ENCODE data around the gene FGF14. TPM values are rescaled to one million over a fixed set of nuclear protein-coding genes. Genes with fewer than 3 reads are reported as not detected.

The FGF14 gene
- total and polyA plus RNA-seq, 8 donors: 0.42 to 2.4 (median 1.1) TPM

DNA sequence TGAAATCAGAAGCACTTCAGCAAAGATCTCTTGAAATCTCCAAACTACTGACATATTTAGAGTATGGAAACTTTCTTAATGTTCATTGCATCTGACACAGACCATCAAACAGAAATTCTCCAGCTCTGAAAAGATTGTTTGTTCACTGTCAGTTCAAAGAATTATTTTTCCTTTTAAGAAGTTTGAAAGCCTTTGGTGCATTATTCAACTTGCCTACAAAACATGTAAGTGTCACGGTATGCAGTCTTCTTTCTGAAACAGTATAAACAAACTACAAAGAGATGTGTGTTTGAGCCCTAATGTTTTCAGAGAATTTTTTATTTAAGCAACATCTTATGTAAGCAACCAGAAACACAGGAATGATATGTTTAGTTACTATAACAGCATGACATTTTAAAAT is 125.4 kb downstream of the FGF14 start:
- H3K36me3 ChIP-seq: no peaks in the 10 kb centered on the region
- intact Hi-C loops (cut with DNase I): no loop called here
- ATAC-seq (no peak), DNase-seq (no peak), FAIRE-seq (no peak)
- H3K27ac ChIP-seq: no peak overlapping the region
- TF ChIP-seq CTCF (IDR thresholded peaks at IDR 0.05): no peak
- no peaks in the 10 kb centered on the region for H3K27me3 ChIP-seq
- H3K4me3 ChIP-seq: no peak overlapping the region
- H3K4me1 ChIP-seq: no peaks in the 10 kb centered on the region
- H3K9me3 ChIP-seq: no peaks in the 10 kb centered on the region
- 38 to 56% methylated on average over 1 of the region's 1 CpG for WGBS, 2 donors

DNA sequence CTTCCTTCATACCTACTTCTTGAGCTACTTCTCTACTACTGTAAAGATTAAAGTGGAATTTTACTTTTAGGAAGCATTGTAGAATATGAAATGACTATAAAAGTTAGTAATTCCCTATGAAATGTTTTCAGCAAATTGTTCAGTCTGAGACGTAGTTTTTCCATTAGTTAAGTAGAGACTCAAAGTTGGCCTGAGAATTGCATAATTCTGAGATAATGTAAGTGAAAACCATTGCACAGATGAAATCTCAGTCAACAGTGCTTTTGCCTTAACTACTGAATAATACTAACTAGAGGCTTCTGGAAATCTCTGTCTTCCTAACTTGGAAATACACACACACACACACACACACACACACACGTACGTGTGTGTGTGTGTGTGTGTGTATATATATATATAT is 125.9 kb downstream of the FGF14 start:
- WGBS, 2 donors: 28 to 47% methylated on average over 3 of the region's 3 CpGs
- H3K4me1 ChIP-seq: no peaks in the 10 kb centered on the region
- no peaks in the 10 kb centered on the region for H3K9me3 ChIP-seq
- no peak for TF ChIP-seq CTCF (IDR thresholded peaks at IDR 0.05)
- H3K36me3 ChIP-seq: no peaks in the 10 kb centered on the region
- intact Hi-C loops (cut with DNase I): no loop called here
- FAIRE-seq (no peak), ATAC-seq (no peak), DNase-seq (no peak)
- H3K27me3 ChIP-seq: no peaks in the 10 kb centered on the region
- H3K4me3 ChIP-seq: no peak overlapping the region
- no peak overlapping the region for H3K27ac ChIP-seq

DNA sequence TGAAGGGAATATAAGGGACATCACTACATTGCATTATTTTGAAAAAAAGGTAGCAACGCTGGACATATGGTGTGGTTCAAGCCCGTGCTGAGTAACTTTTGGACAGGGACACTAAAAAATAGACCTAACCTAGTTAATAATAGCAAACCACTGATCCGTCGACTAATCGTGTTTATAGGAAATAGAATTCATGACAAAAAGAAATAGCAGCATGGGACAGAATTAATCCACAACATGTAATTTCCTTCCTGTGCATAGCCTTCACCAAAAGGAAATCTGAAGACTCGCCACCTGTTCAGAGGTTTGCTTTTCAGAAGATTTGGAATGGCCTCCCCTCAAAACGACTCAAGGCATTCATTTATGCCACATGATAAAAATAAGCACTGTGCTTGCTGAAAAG is 128.7 kb downstream of the FGF14 start:
- ATAC-seq: no peak
- Histone ChIP-seq H3K27ac (no peak overlapping the region), H3K9me3 (no peaks in the 10 kb centered on the region), H3K4me1 (no peaks in the 10 kb centered on the region), H3K36me3 (no peaks in the 10 kb centered on the region), H3K4me3 (no peak overlapping the region), H3K27me3 (no peaks in the 10 kb centered on the region)
- intact Hi-C loops (cut with DNase I): no loop called here
- no peak for FAIRE-seq
- WGBS, 2 donors: 57 to 69% methylated on average over 7 of the region's 7 CpGs
- no peak for DNase-seq
- TF ChIP-seq CTCF (IDR thresholded peaks at IDR 0.05): no peak

DNA sequence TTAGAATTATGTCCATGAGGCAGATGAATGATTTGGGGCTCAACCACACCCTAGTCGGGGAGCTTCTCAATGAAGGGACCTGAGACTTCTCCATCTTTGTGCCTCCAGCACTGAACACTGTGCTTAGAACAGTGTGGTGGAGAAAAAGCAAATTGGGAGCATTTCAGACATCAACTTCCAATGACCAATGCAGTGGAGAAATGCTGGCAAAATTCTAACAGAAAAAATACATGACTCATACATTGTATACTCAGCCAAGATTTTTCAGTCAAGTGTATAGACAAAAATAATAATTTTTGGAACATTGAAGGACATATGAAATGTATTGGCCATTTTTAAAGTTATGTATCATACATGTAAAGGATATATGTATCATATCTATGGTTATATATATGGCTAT is 134.7 kb downstream of the FGF14 start:
- DNase-seq (no peak), FAIRE-seq (no peak), ATAC-seq (no peak)
- Histone ChIP-seq H3K27me3 (no peaks in the 10 kb centered on the region), H3K27ac (no peak overlapping the region), H3K9me3 (no peaks in the 10 kb centered on the region), H3K4me3 (no peak overlapping the region), H3K36me3 (no peaks in the 10 kb centered on the region), H3K4me1 (no peaks in the 10 kb centered on the region)
- 50 to 55% methylated on average over 1 of the region's 1 CpG for WGBS, 2 donors
- intact Hi-C loops (cut with DNase I): no loop called here
- no peak for TF ChIP-seq CTCF (IDR thresholded peaks at IDR 0.05)

DNA sequence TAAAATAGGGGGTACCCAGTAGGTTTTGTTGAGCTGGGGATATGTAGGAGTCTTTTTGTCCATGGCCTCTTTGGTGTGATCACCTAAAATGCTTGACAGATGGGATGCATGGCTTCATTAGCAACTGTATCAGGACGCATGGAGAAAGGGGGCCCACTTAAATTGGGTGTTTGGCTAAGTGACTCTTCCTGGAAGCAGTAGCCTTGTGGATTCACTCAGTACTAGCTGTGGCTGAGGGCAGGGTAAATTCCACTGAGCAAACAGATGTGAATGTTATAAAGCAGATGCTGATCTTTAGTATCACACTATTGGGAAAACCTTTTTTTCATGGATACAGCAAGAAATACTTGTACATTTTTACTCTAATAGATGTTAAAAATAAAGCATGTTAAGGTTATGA is 140.0 kb downstream of the FGF14 start:
- no peak for DNase-seq
- H3K27ac ChIP-seq: no peak overlapping the region
- FAIRE-seq: no peak
- no peak for ATAC-seq
- H3K36me3 ChIP-seq: no peaks in the 10 kb centered on the region
- intact Hi-C loops (cut with DNase I): no loop called here
- H3K4me1 ChIP-seq: no peaks in the 10 kb centered on the region
- 36 to 47% methylated on average over 1 of the region's 1 CpG for WGBS, 2 donors
- no peaks in the 10 kb centered on the region for H3K9me3 ChIP-seq
- no peak overlapping the region for H3K4me3 ChIP-seq
- no peak for TF ChIP-seq CTCF (IDR thresholded peaks at IDR 0.05)
- no peaks in the 10 kb centered on the region for H3K27me3 ChIP-seq
